BLaER1 (cell line): ENCODE data around the gene AURKAIP1.
"Not testable (repeated sequence)": the region's sequence is repeated elsewhere in the genome, so short reads cannot be mapped to it uniquely, and the experiment has no call there.

Experiments used
- H3K27ac ChIP-seq: shearing (Covaris generic); formaldehyde crosslinking; 2 replicates; pipeline ENCODE4 v1.8.1; 2022
- H3K27me3 ChIP-seq: shearing (Covaris generic); formaldehyde crosslinking; 2 replicates; pipeline ENCODE4 v1.8.1; 2022
- H3K36me3 ChIP-seq: shearing (Covaris generic); formaldehyde crosslinking; 2 replicates; pipeline ENCODE4 v1.8.1; 2022
- H3K4me1 ChIP-seq: shearing (Covaris generic); formaldehyde crosslinking; 2 replicates; pipeline ENCODE4 v1.8.1; 2022
- H3K4me2 ChIP-seq: shearing (Covaris generic); formaldehyde crosslinking; 2 replicates; pipeline ENCODE4 v1.8.1; 2022
- H3K4me3 ChIP-seq: shearing (Covaris generic); formaldehyde crosslinking; 2 replicates; pipeline ENCODE4 v1.8.1; 2022
- H3K9ac ChIP-seq: shearing (Covaris generic); formaldehyde crosslinking; 2 replicates; pipeline ENCODE4 v1.8.1; 2022
- H3K9me3 ChIP-seq: shearing (Covaris generic); formaldehyde crosslinking; 2 replicates; pipeline ENCODE4 v1.8.1; 2022
- H4K20me1 ChIP-seq: shearing (Covaris generic); formaldehyde crosslinking; 2 replicates; pipeline ENCODE4 v1.8.1; 2022
- Cebpa-rat ChIP-seq: shearing (Covaris generic); IDR thresholded peaks from 2 replicates; pipeline ENCODE4 v1.8.1; 2022

AURKAIP1 gene

DNA sequence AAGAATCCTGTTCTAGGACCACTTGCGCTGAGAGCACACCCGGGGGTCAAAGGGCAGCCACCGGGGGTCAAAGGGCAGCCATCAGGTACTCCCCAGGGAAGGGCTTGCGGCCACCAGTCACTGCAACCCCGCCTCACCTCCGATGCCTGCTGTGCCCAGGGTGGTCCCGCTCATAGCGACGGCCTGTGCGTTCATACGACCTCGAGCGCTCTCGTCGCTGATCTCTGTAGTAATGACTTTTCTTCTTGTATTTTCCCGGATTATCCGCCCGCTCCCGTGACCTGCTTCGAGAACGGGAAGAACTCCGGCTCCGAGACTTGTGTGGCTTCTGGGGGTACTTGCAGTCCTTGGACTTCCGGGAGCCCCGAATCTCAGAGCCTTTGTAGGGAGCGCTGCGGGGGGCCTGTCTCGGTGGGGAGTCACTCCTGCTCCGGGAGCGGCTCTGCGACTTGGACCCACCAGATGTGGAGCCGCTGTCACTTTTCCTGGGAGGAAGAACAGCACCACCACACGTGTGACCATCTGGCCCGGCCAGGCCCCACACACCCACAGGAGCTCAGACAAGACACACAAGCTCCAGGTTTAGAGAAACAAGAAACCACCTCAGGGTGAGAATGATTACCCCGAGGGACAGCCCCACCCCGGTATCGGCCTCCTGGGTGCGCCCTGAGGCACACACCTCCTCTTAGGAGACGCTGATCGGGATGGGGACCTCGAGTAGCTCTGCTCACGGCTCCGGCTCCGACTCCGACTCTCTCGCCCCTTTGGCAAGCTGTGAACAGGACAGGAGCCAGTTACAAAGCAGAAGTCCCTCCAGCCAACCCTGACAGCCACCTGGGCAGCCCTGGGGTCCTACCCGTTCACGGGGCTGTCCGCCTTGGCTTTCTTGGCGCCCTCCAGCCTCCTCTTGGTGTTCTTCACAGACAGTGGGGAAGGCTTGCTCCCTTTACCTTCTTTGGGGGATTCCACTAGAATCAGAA, 12.4 kb upstream of the AURKAIP1 start:
- Histone ChIP-seq H3K4me2 (no peak overlapping the region), H3K36me3 (peaks cover 97% of the 10 kb centered on the region), H3K9ac (no peak overlapping the region), H3K27ac (no peak overlapping the region), H4K20me1 (peaks cover 61% of the 10 kb centered on the region), H3K9me3 (0 out of 2 replicates have a peak, but pooled peaks cover 4% of the 10 kb centered on the region), H3K4me3 (no peak overlapping the region), H3K4me1 (no peaks in the 10 kb centered on the region), H3K27me3 (no peaks in the 10 kb centered on the region)
- no peak for TF ChIP-seq Cebpa-rat

DNA sequence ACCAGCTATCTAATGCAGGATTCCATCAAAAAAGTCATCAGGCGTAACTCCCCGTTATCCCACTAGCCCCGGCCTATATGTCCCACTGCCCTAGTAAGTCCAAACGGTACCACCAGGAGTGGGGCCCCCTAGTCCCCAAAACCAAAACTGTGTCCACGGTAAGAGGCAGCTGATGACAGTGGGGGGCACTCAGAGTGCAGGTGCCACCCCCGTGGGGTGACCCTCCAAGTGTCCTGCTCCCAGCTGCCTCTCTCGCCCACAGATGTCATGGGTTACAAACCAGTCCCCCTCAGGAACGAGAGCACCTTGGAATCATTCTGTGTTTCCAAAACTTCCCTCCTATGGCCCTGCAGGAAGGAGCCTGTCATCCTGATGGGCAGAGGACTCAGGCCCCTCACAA, 10.9 kb upstream of the AURKAIP1 start:
- 0 out of 2 replicates have a peak, but pooled peaks cover 4% of the 10 kb centered on the region for H3K9me3 ChIP-seq
- no peak overlapping the region for H3K4me2 ChIP-seq
- no peak overlapping the region for H3K4me3 ChIP-seq
- peaks cover 61% of the 10 kb centered on the region for H4K20me1 ChIP-seq
- no peak for TF ChIP-seq Cebpa-rat
- no peaks in the 10 kb centered on the region for H3K4me1 ChIP-seq
- no peak overlapping the region for H3K27ac ChIP-seq
- no peak overlapping the region for H3K9ac ChIP-seq
- H3K36me3 ChIP-seq = peaks cover 97% of the 10 kb centered on the region
- H3K27me3 ChIP-seq = no peaks in the 10 kb centered on the region

DNA sequence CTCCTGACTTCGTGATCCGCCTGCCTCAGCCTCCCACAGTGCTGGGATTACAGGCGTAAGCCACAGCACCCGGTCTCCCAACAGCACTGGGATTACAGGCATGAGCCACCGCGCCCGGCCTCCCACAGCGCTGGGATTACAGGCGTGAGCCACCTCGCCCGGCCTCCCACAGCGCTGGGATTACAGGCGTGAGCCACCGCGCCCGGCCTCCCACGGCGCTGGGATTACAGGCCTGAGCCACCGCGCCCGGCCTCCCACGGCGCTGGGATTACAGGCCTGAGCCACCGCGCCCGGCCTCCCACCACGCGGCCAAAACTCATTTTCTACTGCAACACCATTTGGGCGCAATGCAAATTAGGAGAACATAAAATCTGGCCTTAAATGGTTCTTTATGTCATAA, 10.3 kb upstream of the AURKAIP1 start:
- Histone ChIP-seq H3K36me3 (peaks cover 97% of the 10 kb centered on the region), H4K20me1 (peaks cover 65% of the 10 kb centered on the region)
- H3K4me3 ChIP-seq, H3K9ac ChIP-seq, H3K4me2 ChIP-seq, H3K27me3 ChIP-seq, H3K4me1 ChIP-seq, H3K27ac ChIP-seq, H3K9me3 ChIP-seq: not testable (repeated sequence)

DNA sequence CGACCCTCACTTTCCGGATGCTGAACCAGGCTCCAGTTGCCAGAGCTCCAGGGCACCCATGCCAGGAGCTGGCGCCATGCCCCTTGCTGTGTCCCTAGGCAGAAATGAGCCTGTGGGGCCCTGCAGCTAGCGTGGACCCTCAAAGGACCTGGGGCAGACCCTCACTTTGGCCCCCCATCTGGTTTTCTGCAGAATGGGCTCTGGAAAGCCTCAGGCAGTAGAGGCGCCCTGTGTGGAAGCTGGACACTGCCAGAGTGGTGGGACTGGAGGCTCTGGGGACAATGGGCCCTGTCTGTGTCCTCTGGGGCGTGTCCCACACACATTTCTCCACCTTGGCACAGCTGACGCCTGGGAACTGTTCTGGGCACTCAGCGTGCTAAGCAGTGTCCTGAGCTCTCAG, 6.3 kb upstream of the AURKAIP1 start:
- peaks cover 70% of the 10 kb centered on the region for H3K36me3 ChIP-seq

DNA sequence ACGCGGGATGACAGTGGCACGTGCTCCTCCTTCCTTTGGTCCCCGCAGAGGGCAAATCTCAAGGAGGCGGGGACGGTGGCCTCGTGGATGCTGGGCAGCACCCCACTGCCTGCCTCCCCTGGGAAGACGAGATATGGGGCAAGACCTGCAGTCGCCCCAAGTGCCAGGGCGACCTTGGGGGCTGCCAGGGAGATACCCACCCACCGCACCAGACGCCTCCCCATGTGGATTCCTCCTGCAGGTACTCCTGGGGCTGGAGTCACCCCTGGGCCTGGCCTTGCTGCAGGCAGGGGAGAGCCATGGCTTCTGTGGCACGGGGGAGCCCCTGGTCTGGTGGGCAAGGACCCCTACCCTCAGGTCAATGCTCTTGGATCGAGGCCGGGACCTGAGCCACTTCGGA, 5.9 kb upstream of the AURKAIP1 start:
- no peak for TF ChIP-seq Cebpa-rat
- peaks cover 69% of the 10 kb centered on the region for H3K36me3 ChIP-seq
- no peaks in the 10 kb centered on the region for H3K27me3 ChIP-seq
- H3K4me3 ChIP-seq = no peak overlapping the region
- no peak overlapping the region for H3K27ac ChIP-seq
- H3K9ac ChIP-seq = no peak overlapping the region
- peaks cover 42% of the 10 kb centered on the region for H4K20me1 ChIP-seq
- 0 out of 2 replicates have a peak, but pooled peaks cover 4% of the 10 kb centered on the region for H3K9me3 ChIP-seq
- H3K4me1 ChIP-seq = peaks cover 4% of the 10 kb centered on the region
- no peak overlapping the region for H3K4me2 ChIP-seq

More for the DNA sequence above, 6.3 kb upstream of the AURKAIP1 start:
- H3K27me3 ChIP-seq = no peaks in the 10 kb centered on the region
- no peak overlapping the region for H3K4me2 ChIP-seq
- TF ChIP-seq Cebpa-rat = no peak
- H3K9ac ChIP-seq = no peak overlapping the region
- no peak overlapping the region for H3K27ac ChIP-seq
- H4K20me1 ChIP-seq = peaks cover 46% of the 10 kb centered on the region
- 0 out of 2 replicates have a peak, but pooled peaks cover 4% of the 10 kb centered on the region for H3K9me3 ChIP-seq
- no peaks in the 10 kb centered on the region for H3K4me1 ChIP-seq
- H3K4me3 ChIP-seq = no peak overlapping the region

DNA sequence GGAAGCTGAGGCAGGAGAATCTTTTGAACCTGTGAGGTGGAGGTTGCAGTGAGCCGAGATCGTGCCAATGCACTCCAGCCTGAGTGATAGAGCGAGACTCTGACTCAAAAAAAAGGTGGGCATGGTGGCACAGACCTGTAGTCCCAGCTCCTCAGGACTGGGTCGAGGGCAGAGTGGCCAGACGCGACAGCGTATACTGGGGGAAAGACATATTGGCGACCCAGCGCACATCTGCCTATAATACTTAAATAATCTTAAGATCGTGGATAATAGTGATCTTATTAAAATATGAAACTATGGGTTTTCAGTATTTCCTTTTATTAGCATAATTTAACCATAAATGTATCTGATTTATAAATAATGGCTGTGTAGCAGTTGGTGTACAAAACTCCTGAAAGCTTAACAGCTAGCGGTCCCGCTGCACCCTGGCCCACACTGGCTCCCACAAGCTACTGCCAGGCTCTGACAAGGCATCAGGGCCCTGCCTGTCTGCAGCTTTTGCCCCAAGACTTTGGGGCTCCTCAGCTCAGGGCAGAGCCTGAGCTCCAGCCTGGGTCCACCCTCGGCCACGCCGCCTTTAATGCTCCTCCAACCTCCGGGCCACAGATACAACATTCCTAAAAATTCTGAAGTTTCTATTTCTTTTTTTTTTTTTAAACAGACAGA, 2.7 kb upstream of the AURKAIP1 start:
- Histone ChIP-seq H3K4me1 (peaks cover 25% of the 10 kb centered on the region), H3K27ac (no peak overlapping the region), H3K4me2 (no peak overlapping the region), H3K36me3 (peaks cover 54% of the 10 kb centered on the region), H3K9me3 (no peaks in the 10 kb centered on the region), H3K4me3 (no peak overlapping the region), H3K9ac (no peak overlapping the region), H3K27me3 (no peaks in the 10 kb centered on the region), H4K20me1 (peaks cover 45% of the 10 kb centered on the region)
- TF ChIP-seq Cebpa-rat = no peak

DNA sequence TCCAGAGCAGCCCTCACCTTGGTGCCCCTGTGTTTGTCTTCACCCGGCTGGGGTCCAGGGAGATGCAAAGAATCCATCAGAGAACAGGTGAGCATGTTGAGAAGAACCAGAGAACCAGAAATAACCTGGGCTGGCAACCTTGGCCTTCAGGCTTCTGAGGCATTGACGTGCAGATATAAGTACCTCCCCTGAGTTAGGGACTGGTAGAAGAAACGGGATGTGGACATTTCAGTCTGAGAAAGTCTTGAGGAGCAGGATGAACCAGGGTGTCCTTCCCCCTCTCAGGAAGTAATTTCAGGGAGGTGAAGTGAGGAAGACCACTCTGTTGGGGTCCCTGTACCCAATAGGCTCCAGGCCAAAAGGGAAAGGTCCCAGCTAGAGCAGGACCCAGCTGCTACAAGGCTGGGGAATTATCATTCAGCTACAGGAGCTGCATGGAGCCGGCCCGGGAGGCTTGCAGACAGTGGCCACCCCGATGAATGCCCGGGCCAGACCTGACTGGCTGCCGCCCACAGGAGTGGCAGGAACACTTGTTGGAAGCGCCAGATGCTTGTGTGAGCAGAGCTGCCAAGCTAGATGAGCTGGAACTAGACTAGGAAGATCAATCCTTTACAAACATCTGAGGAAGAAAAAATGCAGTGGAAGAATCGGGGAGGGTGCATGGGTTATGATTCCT, 1.7 kb upstream of the AURKAIP1 start:
- H3K4me3 ChIP-seq = no peak overlapping the region
- H3K4me2 ChIP-seq = no peak overlapping the region
- H3K27ac ChIP-seq = no peak overlapping the region

DNA sequence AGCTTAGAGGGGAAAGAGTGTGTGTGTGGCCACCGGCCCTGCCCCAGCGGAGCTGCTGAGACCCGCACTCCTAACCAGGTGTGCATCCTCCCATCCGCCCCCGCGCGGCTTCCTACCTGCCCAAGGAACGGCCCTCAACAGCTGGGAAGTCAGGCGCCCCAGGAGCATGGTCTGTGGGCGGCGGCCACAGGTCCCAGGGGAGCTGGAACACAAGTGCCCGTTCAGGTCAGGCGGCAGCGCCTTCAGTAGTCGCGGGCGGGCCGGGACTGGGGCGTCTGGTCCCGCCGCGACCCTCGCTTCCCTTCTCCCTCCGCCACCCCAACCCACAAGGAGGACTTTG, 448 bp downstream of the AURKAIP1 start:
- peaks cover 57% of the 10 kb centered on the region for H3K4me1 ChIP-seq
- peak overlapping the region; percentile 99 for H3K27ac ChIP-seq
- no peaks in the 10 kb centered on the region for H3K27me3 ChIP-seq
- peak overlapping the region; percentile 98 for H3K9ac ChIP-seq
- TF ChIP-seq Cebpa-rat = no peak
- H3K9me3 ChIP-seq = no peaks in the 10 kb centered on the region
- peaks cover 44% of the 10 kb centered on the region for H4K20me1 ChIP-seq
- H3K4me3 ChIP-seq = peak overlapping the region; percentile 100
- H3K4me2 ChIP-seq = peak overlapping the region; percentile 100
- peaks cover 35% of the 10 kb centered on the region for H3K36me3 ChIP-seq

More for the DNA sequence above, 1.7 kb upstream of the AURKAIP1 start:
- Histone ChIP-seq H3K36me3 (peaks cover 52% of the 10 kb centered on the region), H3K27me3 (no peaks in the 10 kb centered on the region), H4K20me1 (peaks cover 45% of the 10 kb centered on the region), H3K9me3 (no peaks in the 10 kb centered on the region), H3K4me1 (peaks cover 35% of the 10 kb centered on the region), H3K9ac (no peak overlapping the region)
- TF ChIP-seq Cebpa-rat = no peak

DNA sequence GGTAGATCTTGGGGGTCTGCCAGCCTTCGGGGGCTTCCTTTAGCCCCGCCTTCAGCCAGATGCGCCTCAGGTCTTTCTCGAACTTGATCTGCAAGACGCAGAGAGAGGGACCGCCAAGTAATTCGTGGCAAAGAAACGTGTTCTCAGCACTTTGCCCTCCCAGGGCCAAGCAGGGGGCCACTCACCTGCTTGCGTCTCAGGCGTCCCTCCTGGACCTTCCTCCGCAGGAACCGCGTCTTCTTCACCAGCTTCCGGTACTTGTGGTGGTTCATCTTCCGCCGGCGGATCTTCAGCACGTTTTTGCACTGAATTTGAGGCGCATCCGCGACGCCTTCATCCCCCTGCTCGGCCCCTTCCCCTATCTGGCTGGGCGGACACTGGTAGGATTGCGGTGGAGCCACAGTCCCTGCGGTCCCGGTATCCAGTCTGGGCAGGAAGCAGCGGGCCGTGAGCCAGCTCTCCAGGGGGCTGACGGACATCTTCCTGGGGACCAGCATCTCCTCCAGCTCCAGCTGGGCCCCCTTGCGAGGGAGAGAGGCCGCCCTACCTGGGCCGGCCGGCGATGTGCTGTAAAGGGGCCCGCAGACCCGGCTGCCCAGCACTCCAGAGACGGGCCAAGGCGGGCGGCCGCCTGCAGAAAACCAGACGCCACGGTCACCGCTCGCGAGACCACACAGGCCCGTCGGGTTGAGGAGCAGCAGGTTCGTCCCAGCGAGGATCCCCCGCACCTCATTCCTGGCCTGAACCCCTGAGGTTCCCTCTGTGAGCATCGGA, 1.0 kb downstream of the AURKAIP1 start:
- H3K27me3 ChIP-seq = no peaks in the 10 kb centered on the region
- peak overlapping the region; percentile 99 for H3K27ac ChIP-seq
- H3K9ac ChIP-seq = peak overlapping the region; percentile 98
- H3K4me3 ChIP-seq = peak overlapping the region; percentile 100
- peaks cover 62% of the 10 kb centered on the region for H3K4me1 ChIP-seq
- peaks cover 31% of the 10 kb centered on the region for H3K36me3 ChIP-seq
- H3K9me3 ChIP-seq = no peaks in the 10 kb centered on the region
- H3K4me2 ChIP-seq = peak overlapping the region; percentile 100
- TF ChIP-seq Cebpa-rat = no peak
- peaks cover 44% of the 10 kb centered on the region for H4K20me1 ChIP-seq
